GM23338 (cell line): ENCODE data around the gene PRR11.

ENCODE experiments used
- CREB1 ChIP-seq: fragments of 250-450 bp; sonication (Bioruptor Pico); IDR thresholded peaks from 2 replicates; pipeline ENCODE4 v1.5.0; 2020; ENCODE audit warnings: low read depth, mild to moderate bottlenecking, moderate library complexity
- CTCF ChIP-seq, 2 experiments: fragments of 200-600 bp in 1 of 2; sonication (generic) in 1 of 2; conservative IDR thresholded peaks; 2 replicates each; pipeline versions ENCODE4 v1.5.1 to v1.6.1; 2016 to 2017; ENCODE audit warnings: antibody characterized with exemption in 2 of 2, low read depth in 2 of 2, mild to moderate bottlenecking in 2 of 2, moderate library complexity in 1 of 2
- EZH2 ChIP-seq: fragments of 200-600 bp; sonication (generic); IDR thresholded peaks from one replicate; pipeline ENCODE4 v1.8.0; 2017; ENCODE audit warnings: antibody characterized with exemption, mild to moderate bottlenecking, low read depth; ENCODE audit not compliant: unreplicated experiment
- EZH2phosphoT487 ChIP-seq: fragments of 200-600 bp; sonication (generic); IDR thresholded peaks from one replicate; pipeline ENCODE4 v1.8.1; 2018; ENCODE audit warnings: antibody characterized with exemption; ENCODE audit not compliant: unreplicated experiment
- JUNB ChIP-seq: IDR thresholded peaks from one replicate; pipeline ENCODE4 v1.6.1; 2016; ENCODE audit warnings: antibody characterized with exemption; ENCODE audit not compliant: unreplicated experiment
- NANOG ChIP-seq: IDR thresholded peaks from 2 replicates; pipeline ENCODE4 v1.6.1; 2016; ENCODE audit warnings: antibody characterized with exemption, borderline replicate concordance
- POLR2AphosphoS5 ChIP-seq: IDR thresholded peaks from 2 replicates; pipeline ENCODE4 v1.6.1; 2016; ENCODE audit warnings: antibody characterized with exemption, low read depth
- STAT1 ChIP-seq: IDR thresholded peaks from one replicate; pipeline ENCODE4 v1.6.1; 2016; ENCODE audit warnings: antibody characterized with exemption; ENCODE audit not compliant: unreplicated experiment
- ZNF331 ChIP-seq: fragments of 250-450 bp; sonication (Bioruptor Pico); IDR thresholded peaks from 2 replicates; pipeline ENCODE4 v1.5.0; 2020; ENCODE audit warnings: low read depth, mild to moderate bottlenecking, moderate library complexity
- TF ChIP-seq, protein P1 (sequence below): IDR thresholded peaks from one replicate; pipeline ENCODE4 v1.6.1; 2018; ENCODE audit warnings: antibody characterized with exemption; ENCODE audit not compliant: unreplicated experiment
- TF ChIP-seq, protein P2 (sequence below): IDR thresholded peaks from 2 replicates; pipeline ENCODE4 v1.6.1; 2016; ENCODE audit warnings: antibody characterized with exemption

DNA sequence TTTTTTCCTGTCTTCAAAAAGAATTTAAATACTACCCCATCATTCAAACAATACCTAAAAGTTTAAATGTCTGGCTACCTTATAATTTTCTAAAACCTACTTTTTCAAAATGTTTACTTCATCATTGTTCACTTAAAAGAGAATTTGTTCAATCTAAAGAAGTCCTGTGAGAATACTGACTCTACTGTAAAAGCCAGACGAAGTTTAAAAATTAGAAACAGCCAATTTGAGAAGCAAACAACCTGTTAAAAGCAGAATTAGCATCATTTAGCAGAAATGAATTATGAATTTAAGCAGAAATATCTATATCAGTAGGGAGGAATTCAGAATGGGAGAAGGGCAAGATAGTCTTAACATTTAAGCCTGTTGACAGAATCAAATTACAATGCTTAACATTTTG, 2.6 kb upstream of the PRR11 start:
- TF ChIP-seq EZH2phosphoT487 (no peak), JUNB (no peak), EZH2 (no peak), CTCF (conservative IDR thresholded peaks at IDR 0.05; ENCODE audit: low read depth in 2 of 2) (no peak), POLR2AphosphoS5 (no peak), CREB1 (CRISPR knock-in tag) (no peak), ZNF331 (CRISPR knock-in tag) (no peak), STAT1 (no peak), NANOG (no peak)
- TF ChIP-seq, protein P1, sequence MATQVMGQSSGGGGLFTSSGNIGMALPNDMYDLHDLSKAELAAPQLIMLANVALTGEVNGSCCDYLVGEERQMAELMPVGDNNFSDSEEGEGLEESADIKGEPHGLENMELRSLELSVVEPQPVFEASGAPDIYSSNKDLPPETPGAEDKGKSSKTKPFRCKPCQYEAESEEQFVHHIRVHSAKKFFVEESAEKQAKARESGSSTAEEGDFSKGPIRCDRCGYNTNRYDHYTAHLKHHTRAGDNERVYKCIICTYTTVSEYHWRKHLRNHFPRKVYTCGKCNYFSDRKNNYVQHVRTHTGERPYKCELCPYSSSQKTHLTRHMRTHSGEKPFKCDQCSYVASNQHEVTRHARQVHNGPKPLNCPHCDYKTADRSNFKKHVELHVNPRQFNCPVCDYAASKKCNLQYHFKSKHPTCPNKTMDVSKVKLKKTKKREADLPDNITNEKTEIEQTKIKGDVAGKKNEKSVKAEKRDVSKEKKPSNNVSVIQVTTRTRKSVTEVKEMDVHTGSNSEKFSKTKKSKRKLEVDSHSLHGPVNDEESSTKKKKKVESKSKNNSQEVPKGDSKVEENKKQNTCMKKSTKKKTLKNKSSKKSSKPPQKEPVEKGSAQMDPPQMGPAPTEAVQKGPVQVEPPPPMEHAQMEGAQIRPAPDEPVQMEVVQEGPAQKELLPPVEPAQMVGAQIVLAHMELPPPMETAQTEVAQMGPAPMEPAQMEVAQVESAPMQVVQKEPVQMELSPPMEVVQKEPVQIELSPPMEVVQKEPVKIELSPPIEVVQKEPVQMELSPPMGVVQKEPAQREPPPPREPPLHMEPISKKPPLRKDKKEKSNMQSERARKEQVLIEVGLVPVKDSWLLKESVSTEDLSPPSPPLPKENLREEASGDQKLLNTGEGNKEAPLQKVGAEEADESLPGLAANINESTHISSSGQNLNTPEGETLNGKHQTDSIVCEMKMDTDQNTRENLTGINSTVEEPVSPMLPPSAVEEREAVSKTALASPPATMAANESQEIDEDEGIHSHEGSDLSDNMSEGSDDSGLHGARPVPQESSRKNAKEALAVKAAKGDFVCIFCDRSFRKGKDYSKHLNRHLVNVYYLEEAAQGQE: no peak
- TF ChIP-seq, protein P2, sequence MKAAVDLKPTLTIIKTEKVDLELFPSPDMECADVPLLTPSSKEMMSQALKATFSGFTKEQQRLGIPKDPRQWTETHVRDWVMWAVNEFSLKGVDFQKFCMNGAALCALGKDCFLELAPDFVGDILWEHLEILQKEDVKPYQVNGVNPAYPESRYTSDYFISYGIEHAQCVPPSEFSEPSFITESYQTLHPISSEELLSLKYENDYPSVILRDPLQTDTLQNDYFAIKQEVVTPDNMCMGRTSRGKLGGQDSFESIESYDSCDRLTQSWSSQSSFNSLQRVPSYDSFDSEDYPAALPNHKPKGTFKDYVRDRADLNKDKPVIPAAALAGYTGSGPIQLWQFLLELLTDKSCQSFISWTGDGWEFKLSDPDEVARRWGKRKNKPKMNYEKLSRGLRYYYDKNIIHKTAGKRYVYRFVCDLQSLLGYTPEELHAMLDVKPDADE: no peak
